GM20000 (cell line): ENCODE measurements around the gene CNDP2.

Source experiments
- DNase-seq: peaks from one replicate; pipeline ENCODE4 v3.0.0; 2012; ENCODE audit warnings: low spot score
- CTCF ChIP-seq: IDR thresholded peaks from 2 replicates; pipeline ENCODE4 v1.5.1; 2012; ENCODE audit warnings: mild to moderate bottlenecking, control low read depth; ENCODE audit errors: extremely low read depth, missing control alignments

The CNDP2 gene

GRCh38 chr18:74513149-74513882, 17.2 kb downstream of the CNDP2 start:
- TF ChIP-seq CTCF = no peak
- DNase-seq = no peak

- no peak for TF ChIP-seq CTCF
- DNase-seq = no peak
Observed at GRCh38 chr18:74513883-74514205, 17.7 kb downstream of the CNDP2 start.

- no peak for TF ChIP-seq CTCF
- DNase-seq = no peak
Observed at GRCh38 chr18:74514860-74515495, 18.8 kb downstream of the CNDP2 start.

- no peak for DNase-seq
Observed at GRCh38 chr18:74515620-74516231, 19.6 kb downstream of the CNDP2 start.

GRCh38 chr18:74516271-74517235, 20.4 kb downstream of the CNDP2 start:
- no peak for DNase-seq
- no peak for TF ChIP-seq CTCF

More at GRCh38 chr18:74515620-74516231, 19.6 kb downstream of the CNDP2 start:
- no peak for TF ChIP-seq CTCF

- DNase-seq = no peak
- no peak for TF ChIP-seq CTCF
Observed at GRCh38 chr18:74517236-74517630, 21.1 kb downstream of the CNDP2 start.
